HepG2 (cell line): Measurements from ENCODE around the gene PPA1. TPM values are rescaled to one million over a fixed set of nuclear protein-coding genes. Genes with fewer than 3 reads are reported as not detected.

ENCODE experiments used
- ARHGAP35 ChIP-seq: sonication (generic); formaldehyde crosslinking; IDR thresholded peaks from 2 replicates; pipeline ENCODE4 v1.9.0; 2022; ENCODE audit warnings: mild to moderate bottlenecking, inconsistent platforms, moderate library complexity, missing genetic modification reagents, borderline replicate concordance
- CEBPG ChIP-seq: IDR thresholded peaks from 2 replicates; pipeline ENCODE4 v1.6.1; 2016
- DZIP1 ChIP-seq: sonication (generic); formaldehyde crosslinking; IDR thresholded peaks from 2 replicates; pipeline ENCODE4 v1.5.0; 2020; ENCODE audit warnings: mild to moderate bottlenecking, missing genetic modification reagents
- EP300 ChIP-seq, 3 experiments: sonication (generic) in 1 of 3; formaldehyde crosslinking in 1 of 3; IDR thresholded peaks; 2 replicates each; pipeline versions ENCODE4 v1.5.1 to v1.6.1; 2011 to 2020; ENCODE audit warnings: low read depth in 2 of 3, low read length in 2 of 3, borderline replicate concordance in 1 of 3, improper control_type of control experiment in 1 of 3, mild to moderate bottlenecking in 1 of 3, missing genetic modification reagents in 1 of 3, moderate library complexity in 1 of 3
- ERF ChIP-seq: IDR thresholded peaks from 2 replicates; pipeline ENCODE4 v1.6.1; 2018; ENCODE audit warnings: missing biosample characterization, missing genetic modification reagents
- ETV6 ChIP-seq: sonication (generic); formaldehyde crosslinking; conservative IDR thresholded peaks from 2 replicates; pipeline ENCODE4 v1.4.0; 2020; ENCODE audit warnings: missing genetic modification reagents
- FOXK1 ChIP-seq: sonication (generic); formaldehyde crosslinking; IDR thresholded peaks from 2 replicates; pipeline ENCODE4 v1.4.0; 2020; ENCODE audit warnings: low read depth, missing genetic modification reagents, borderline replicate concordance
- GZF1 ChIP-seq: sonication (generic); formaldehyde crosslinking; IDR thresholded peaks from 2 replicates; pipeline ENCODE4 v1.5.1; 2020; ENCODE audit warnings: mild to moderate bottlenecking, missing genetic modification reagents
- HCFC1 ChIP-seq: fragments of 150-350 bp; IDR thresholded peaks from 2 replicates; pipeline ENCODE4 v1.6.1; 2014; ENCODE audit warnings: low read depth, low read length
- HOXD1 ChIP-seq: sonication (generic); formaldehyde crosslinking; IDR thresholded peaks from 2 replicates; pipeline ENCODE4 v1.5.0; 2020; ENCODE audit warnings: missing genetic modification reagents
- KDM5B ChIP-seq: sonication (generic); formaldehyde crosslinking; IDR thresholded peaks from 2 replicates; pipeline ENCODE4 v1.4.0; 2020; ENCODE audit warnings: missing genetic modification reagents, mild to moderate bottlenecking, borderline replicate concordance
- KLF11 ChIP-seq: IDR thresholded peaks from 2 replicates; pipeline ENCODE4 v1.6.1; 2016; ENCODE audit warnings: missing compliant biosample characterization
- MATR3 ChIP-seq: sonication (generic); formaldehyde crosslinking; IDR thresholded peaks from 2 replicates; pipeline ENCODE4 v1.4.0; 2020; ENCODE audit warnings: missing genetic modification reagents
- MBNL3 ChIP-seq: fragments of 250-450 bp; sonication (Bioruptor Pico); conservative IDR thresholded peaks from 2 replicates; pipeline ENCODE4 v1.8.0; 2022; ENCODE audit warnings: mild to moderate bottlenecking, inconsistent platforms
- PHF20 ChIP-seq: sonication (generic); formaldehyde crosslinking; IDR thresholded peaks from 2 replicates; pipeline ENCODE4 v1.5.0; 2020; ENCODE audit warnings: mild to moderate bottlenecking, missing genetic modification reagents
- RFXAP ChIP-seq: sonication (generic); formaldehyde crosslinking; IDR thresholded peaks from 2 replicates; pipeline ENCODE4 v1.4.0; 2020; ENCODE audit warnings: missing genetic modification reagents, borderline replicate concordance
- SAP130 ChIP-seq: IDR thresholded peaks from 2 replicates; pipeline ENCODE4 v1.6.1; 2016; ENCODE audit warnings: low read depth
- SRY ChIP-seq: sonication (generic); formaldehyde crosslinking; IDR thresholded peaks from 2 replicates; pipeline ENCODE4 v1.8.0; 2022; ENCODE audit warnings: mild to moderate bottlenecking, missing genetic modification reagents
- ZMAT5 ChIP-seq: sonication (generic); formaldehyde crosslinking; IDR thresholded peaks from 2 replicates; pipeline ENCODE4 v1.5.0; 2020; ENCODE audit warnings: mild to moderate bottlenecking, low read depth, missing genetic modification reagents, borderline replicate concordance
- ZNF101 ChIP-seq: sonication (generic); formaldehyde crosslinking; IDR thresholded peaks from 2 replicates; pipeline ENCODE4 v1.4.0; 2020; ENCODE audit warnings: mild to moderate bottlenecking, low read depth, missing genetic modification reagents, borderline replicate concordance
- ZNF234 ChIP-seq: sonication (generic); formaldehyde crosslinking; conservative IDR thresholded peaks from 2 replicates; pipeline ENCODE4 v1.5.1; 2020; ENCODE audit warnings: mild to moderate bottlenecking, missing genetic modification reagents
- ZNF704 ChIP-seq: sonication (generic); formaldehyde crosslinking; IDR thresholded peaks from 2 replicates; pipeline ENCODE4 v1.8.1; 2023; ENCODE audit warnings: mild to moderate bottlenecking, inconsistent platforms, moderate library complexity, missing genetic modification reagents, borderline replicate concordance
- ZNF713 ChIP-seq: sonication (generic); formaldehyde crosslinking; IDR thresholded peaks from 2 replicates; pipeline ENCODE4 v1.4.0; 2020; ENCODE audit warnings: mild to moderate bottlenecking, missing genetic modification reagents
- ZNF737 ChIP-seq: sonication (generic); formaldehyde crosslinking; IDR thresholded peaks from 2 replicates; pipeline ENCODE4 v1.5.0; 2020; ENCODE audit warnings: missing genetic modification reagents, mild to moderate bottlenecking, borderline replicate concordance
- ZSCAN21 ChIP-seq: sonication (generic); formaldehyde crosslinking; IDR thresholded peaks from 2 replicates; pipeline ENCODE4 v1.8.0; 2022; ENCODE audit warnings: mild to moderate bottlenecking, missing genetic modification reagents, moderate library complexity, borderline replicate concordance
- polyA plus RNA-seq, 8 experiments: library from polyadenylated mRNA; depleted of rRNA in 3 of 8; stranded (reverse) in 7 of 8; unstranded in 1 of 8; fragments of >200 nt; fragmentation: Illumina TruSeq in 4 of 8; extraction: Trizol in 4 of 8; gene quantifications; 2 replicates each; pipeline versions ENCODE4 v1.2.1 to v1.2.3, GENCODE V29; 2011 to 2016; ENCODE audit warnings: low read depth in 4 of 8, missing spikeins in 1 of 8, mixed read lengths in 1 of 8; ENCODE audit not compliant: insufficient read depth in 1 of 8
- total RNA-seq, 5 experiments: library from RNA; depleted of rRNA; stranded (reverse); fragments of >200 nt; fragmentation: Illumina TruSeq; extraction: Trizol; gene quantifications; 2 replicates each; pipeline ENCODE4 v1.2.3, GENCODE V29; 2016; ENCODE audit warnings: low read depth in 1 of 5

PPA1 gene
- total and polyA plus RNA-seq, 2 of the 13 experiments (the other 11 are each of a cell fraction or from before 2014, with no cell fraction given): 136 to 250 TPM

- TF ChIP-seq DZIP1 (CRISPR knock-in tag): no peak
- TF ChIP-seq GZF1 (CRISPR knock-in tag): no peak
- TF ChIP-seq ZNF737 (CRISPR knock-in tag): no peak
- TF ChIP-seq EP300 (IDR thresholded peaks at IDR 0.05; ENCODE audit: low read depth in 2 of 2, low read length in 2 of 2): peak in 1 of 2 experiments; percentile 42; a peak in 1 of 4 replicates
- no peak for TF ChIP-seq EP300 (CRISPR knock-in tag; IDR thresholded peaks at IDR 0.05; ENCODE audit: borderline replicate concordance)
- TF ChIP-seq FOXK1 (CRISPR knock-in tag): 0 out of 2 replicates have a peak, but pooled peaks have one; percentile 55
- 0 out of 2 replicates have a peak, but pooled peaks have one; percentile 5 for TF ChIP-seq ZNF704
- TF ChIP-seq MATR3 (CRISPR knock-in tag): no peak
- TF ChIP-seq ZSCAN21 (CRISPR knock-in tag): no peak
- no peak; the same call in 1 of the 2 replicates for TF ChIP-seq RFXAP (CRISPR knock-in tag)
- peak; percentile 46; the same call in 1 of the 2 replicates for TF ChIP-seq HOXD1 (CRISPR knock-in tag)
- peak; percentile 64; the same call in 1 of the 2 replicates for TF ChIP-seq ARHGAP35 (CRISPR knock-in tag)
- no peak for TF ChIP-seq MBNL3
- no peak for TF ChIP-seq CEBPG (CRISPR knock-in tag)
- TF ChIP-seq KDM5B (CRISPR knock-in tag): peak; percentile 59; the same call in 1 of the 2 replicates
- TF ChIP-seq PHF20: peak; percentile 47; the same call in 1 of the 2 replicates
- TF ChIP-seq SRY (CRISPR knock-in tag): peak; percentile 90
- TF ChIP-seq ZNF234: 0 out of 2 replicates have a peak, but pooled peaks have one; percentile 65
- no peak for TF ChIP-seq ZNF713
- TF ChIP-seq ZMAT5: no peak
- TF ChIP-seq ZNF101 (CRISPR knock-in tag): no peak
- TF ChIP-seq SAP130 (CRISPR knock-in tag): peak; percentile 97
- no peak for TF ChIP-seq KLF11 (CRISPR knock-in tag)
- TF ChIP-seq ERF (CRISPR knock-in tag): peak; percentile 94
- no peak for TF ChIP-seq HCFC1
- 0 out of 2 replicates have a peak, but pooled peaks have one; percentile 23 for TF ChIP-seq ETV6 (CRISPR knock-in tag)
Observed at GRCh38 chr10:70233109-70233938, at the start of gene PPA1 (continued).
